Lung (tissue), 12 donors: Measurements from ENCODE around the gene CYRIA. TPM values are rescaled to one million over a fixed set of nuclear protein-coding genes. Genes with fewer than 3 reads are reported as not detected.

Source experiments
- ATAC-seq: fragments of 200-7000 bp; cut with Tn5 transposase; one replicate; pipeline ENCODE4 v1.9.1; 2020; ENCODE audit warnings: moderate number of reproducible peaks; ENCODE audit not compliant: insufficient read depth, low FRiP score
- DNase-seq, 3 donors: peaks; one replicate each; pipeline ENCODE4 v3.0.0-alpha.2; 2013 to 2017
- H3K27ac ChIP-seq, 2 donors: one replicate each; pipeline ENCODE4 v1.5.1; 2013; ENCODE audit warnings: mild to moderate bottlenecking in 2 of 2, moderate library complexity in 2 of 2, control low read depth in 1 of 2, inconsistent platforms in 1 of 2, low read depth in 1 of 2, low read length in 1 of 2
- H3K27me3 ChIP-seq, 3 donors: one replicate each; pipeline ENCODE4 v1.5.1; 2013; ENCODE audit warnings: low read length in 2 of 3; ENCODE audit not compliant: control insufficient read depth in 3 of 3, insufficient read depth in 3 of 3
- H3K36me3 ChIP-seq, 4 donors: one replicate each; pipeline ENCODE4 v1.5.1; 2013; ENCODE audit warnings: low read length in 4 of 4, mild to moderate bottlenecking in 1 of 4, moderate library complexity in 1 of 4; ENCODE audit not compliant: control insufficient read depth in 4 of 4, insufficient read depth in 4 of 4
- H3K4me1 ChIP-seq, 5 donors: one replicate each; pipeline ENCODE4 v1.5.1; 2013; ENCODE audit warnings: low read length in 5 of 5, mild to moderate bottlenecking in 2 of 5, moderate library complexity in 1 of 5; ENCODE audit not compliant: control insufficient read depth in 5 of 5, insufficient read depth in 5 of 5
- H3K4me3 ChIP-seq: one replicate; pipeline ENCODE4 v1.5.1; 2013; ENCODE audit warnings: mild to moderate bottlenecking, control low read depth, moderate library complexity
- H3K9ac ChIP-seq, 2 donors: one replicate each; pipeline ENCODE4 v1.5.1; 2013; ENCODE audit warnings: low read length in 2 of 2, control low read depth in 1 of 2; ENCODE audit not compliant: insufficient read depth in 1 of 2
- H3K9me3 ChIP-seq, 4 donors: one replicate each; pipeline ENCODE4 v1.5.1; 2013; ENCODE audit warnings: low read length in 3 of 4, mild to moderate bottlenecking in 1 of 4, moderate library complexity in 1 of 4; ENCODE audit not compliant: control insufficient read depth in 4 of 4, insufficient read depth in 3 of 4
- WGBS, 2 donors: extraction: QIAGEN DNeasy Blood & Tissue Kit; methylation state at CpG; one replicate each; pipeline ENCODE4 v1.1.7; 2013; 5-methylcytosine and 5-hydroxymethylcytosine counted together
- polyA plus RNA-seq, 2 donors: library from polyadenylated mRNA; stranded (reverse); fragments of 200-250 nt; gene quantifications; one replicate each; pipeline ENCODE4 v1.2.1, GENCODE V29; 2013
- total RNA-seq, 2 donors: library from RNA; depleted of rRNA in 1 of 2; stranded (reverse); fragments of >200 nt in 1 of 2; gene quantifications; one replicate each; pipeline ENCODE4 v1.2.1, GENCODE V29; 2014 to 2021
- TF ChIP-seq, protein P1 (sequence below): IDR thresholded peaks from 2 replicates; pipeline ENCODE4 v1.5.1; 2012; ENCODE audit warnings: mild to moderate bottlenecking; ENCODE audit errors: control extremely low read depth, extremely low read depth
- donor health status: control.
- donor health status: control.
- donor health status: Bipolar disorder and iron deficiency.
- donor health status: healthy.
- donor health status: DM: yes; HTN: yes; CAD: no.

CYRIA gene
- total and polyA plus RNA-seq, 4 donors = 4.3 to 23.6 (median 16.6) TPM

DNA sequence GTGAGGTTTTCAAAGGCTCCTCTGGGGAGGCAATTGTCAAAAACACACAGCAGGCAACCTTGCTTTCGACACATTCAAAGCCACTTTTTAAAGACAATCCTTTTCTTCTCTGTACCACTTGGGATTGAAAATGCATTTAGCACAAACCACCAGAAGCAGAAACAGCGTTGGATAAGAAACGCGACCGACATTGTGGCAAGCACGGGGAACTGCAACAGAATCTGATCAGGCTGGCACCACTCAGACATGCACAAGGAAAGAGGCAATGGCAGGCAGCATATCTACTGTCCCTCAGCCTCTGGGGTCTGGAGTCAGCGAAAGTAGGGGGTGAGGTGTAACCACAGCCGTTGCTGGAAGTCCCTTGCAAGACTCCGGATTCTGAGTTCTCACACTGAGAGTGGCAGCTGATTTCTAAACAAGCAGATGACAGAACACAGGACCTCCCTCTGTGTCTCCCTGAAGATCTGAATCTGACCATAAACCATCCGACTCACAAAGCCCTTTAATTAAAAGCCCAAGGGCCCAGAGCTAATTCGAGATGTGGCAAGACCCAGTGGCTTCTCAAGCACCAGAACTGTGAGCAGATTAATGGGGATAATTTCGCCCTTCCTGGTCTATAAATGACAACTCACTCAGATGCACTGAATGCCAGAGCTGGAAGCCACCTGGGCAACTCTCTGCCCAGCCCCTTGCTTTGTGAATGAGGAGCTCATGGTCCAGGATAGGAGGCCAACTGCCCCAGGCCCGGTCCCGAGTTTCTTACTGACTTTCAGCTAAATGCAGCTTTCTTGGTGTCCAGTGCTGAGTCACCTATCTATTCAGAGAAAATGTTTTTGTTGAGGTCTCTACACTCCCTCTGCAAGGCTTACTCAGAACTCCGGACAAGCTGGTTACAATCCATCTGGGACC, 29.6 kb downstream of the CYRIA start:
- H3K4me1 ChIP-seq = peaks cover 0 to 21% (median 8%) of the 10 kb centered on the region in 5 donors
- no peak overlapping the region for H3K4me3 ChIP-seq
- ATAC-seq (no peak), DNase-seq (no peak)
- peaks cover 0 to 10% (median 0%) of the 10 kb centered on the region in 4 donors for H3K36me3 ChIP-seq
- no peaks in the 10 kb centered on the region for H3K27me3 ChIP-seq
- H3K9me3 ChIP-seq = peaks cover 0 to 3% (median 0%) of the 10 kb centered on the region in 4 donors
- TF ChIP-seq, protein P1, sequence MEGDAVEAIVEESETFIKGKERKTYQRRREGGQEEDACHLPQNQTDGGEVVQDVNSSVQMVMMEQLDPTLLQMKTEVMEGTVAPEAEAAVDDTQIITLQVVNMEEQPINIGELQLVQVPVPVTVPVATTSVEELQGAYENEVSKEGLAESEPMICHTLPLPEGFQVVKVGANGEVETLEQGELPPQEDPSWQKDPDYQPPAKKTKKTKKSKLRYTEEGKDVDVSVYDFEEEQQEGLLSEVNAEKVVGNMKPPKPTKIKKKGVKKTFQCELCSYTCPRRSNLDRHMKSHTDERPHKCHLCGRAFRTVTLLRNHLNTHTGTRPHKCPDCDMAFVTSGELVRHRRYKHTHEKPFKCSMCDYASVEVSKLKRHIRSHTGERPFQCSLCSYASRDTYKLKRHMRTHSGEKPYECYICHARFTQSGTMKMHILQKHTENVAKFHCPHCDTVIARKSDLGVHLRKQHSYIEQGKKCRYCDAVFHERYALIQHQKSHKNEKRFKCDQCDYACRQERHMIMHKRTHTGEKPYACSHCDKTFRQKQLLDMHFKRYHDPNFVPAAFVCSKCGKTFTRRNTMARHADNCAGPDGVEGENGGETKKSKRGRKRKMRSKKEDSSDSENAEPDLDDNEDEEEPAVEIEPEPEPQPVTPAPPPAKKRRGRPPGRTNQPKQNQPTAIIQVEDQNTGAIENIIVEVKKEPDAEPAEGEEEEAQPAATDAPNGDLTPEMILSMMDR = no peak
- WGBS, 2 donors = 54 to 77% methylated on average over 15 of the region's 15 CpGs
- H3K9ac ChIP-seq = no peak overlapping the region
- no peak overlapping the region for H3K27ac ChIP-seq

DNA sequence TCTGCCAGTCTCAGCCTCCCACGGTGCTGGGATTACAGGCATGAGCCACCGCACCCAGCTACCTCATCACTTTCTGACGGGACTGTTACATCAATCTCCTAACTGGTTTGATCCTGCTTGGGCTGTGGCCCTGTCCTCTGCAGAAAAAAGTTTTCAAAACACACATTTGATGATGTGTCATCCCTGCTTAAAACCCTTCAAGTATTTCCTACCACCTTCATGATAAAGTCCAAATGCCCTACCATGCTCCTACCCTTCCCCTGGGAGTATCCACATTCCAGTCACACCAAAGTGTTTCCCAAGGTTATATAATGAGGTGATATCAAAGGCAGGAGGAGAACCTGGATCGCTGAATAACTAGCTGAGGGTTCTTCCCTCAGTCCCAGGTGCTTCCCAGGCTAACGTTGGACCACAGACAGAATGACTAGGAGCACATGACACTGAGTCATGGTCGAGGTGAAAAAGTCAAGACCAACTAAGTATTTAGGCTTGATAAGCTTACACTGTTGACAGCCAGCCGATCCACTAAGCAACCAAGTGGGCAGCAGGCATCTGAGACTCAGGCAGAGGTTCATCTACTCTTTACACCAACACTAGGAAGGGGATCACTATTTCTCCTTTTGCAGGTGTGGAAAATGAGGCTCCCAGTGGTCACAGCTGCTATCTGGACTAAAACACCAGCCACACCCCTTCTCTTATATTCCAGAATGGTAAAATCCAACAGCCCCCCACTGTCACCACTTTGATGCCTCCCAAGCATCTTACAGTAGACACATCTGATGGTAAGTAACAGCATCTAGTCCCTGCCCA, 31.8 kb downstream of the CYRIA start:
- no peak for DNase-seq
- H3K9me3 ChIP-seq = peaks cover 0 to 3% (median 0%) of the 10 kb centered on the region in 4 donors
- peak; percentile 48 for ATAC-seq
- TF ChIP-seq, protein P1 = no peak
- H3K27ac ChIP-seq = no peak overlapping the region
- H3K27me3 ChIP-seq = no peaks in the 10 kb centered on the region
- peaks cover 0 to 10% (median 0%) of the 10 kb centered on the region in 4 donors for H3K36me3 ChIP-seq
- no peak overlapping the region for H3K4me3 ChIP-seq
- H3K9ac ChIP-seq = no peak overlapping the region
- 68 to 90% methylated on average over 7 of the region's 7 CpGs for WGBS, 2 donors
- H3K4me1 ChIP-seq = peaks cover 0 to 18% (median 0%) of the 10 kb centered on the region in 5 donors

DNA sequence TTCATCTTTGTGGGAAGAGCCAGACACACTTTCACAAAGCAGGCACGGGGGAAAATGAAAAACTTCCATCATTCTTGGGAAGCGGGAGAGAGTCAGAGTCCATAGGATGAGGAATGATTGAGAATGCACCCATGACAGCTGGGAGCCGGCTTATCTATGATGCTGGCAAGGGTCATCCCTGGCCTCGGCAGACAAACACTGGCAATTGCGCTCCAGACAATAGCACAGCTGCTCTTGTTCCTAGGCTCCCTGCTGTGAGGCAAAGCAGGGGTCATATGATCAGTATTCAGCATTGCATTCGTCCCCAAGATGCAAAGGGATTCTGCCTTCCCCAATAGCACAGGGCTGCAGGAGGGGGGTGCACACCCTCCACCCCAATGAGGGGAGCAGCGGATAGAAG, 33.0 kb downstream of the CYRIA start:
- Histone ChIP-seq H3K9me3 (peaks cover 0 to 3% (median 0%) of the 10 kb centered on the region in 4 donors), H3K27me3 (no peaks in the 10 kb centered on the region), H3K4me3 (no peak overlapping the region), H3K36me3 (peaks cover 0 to 7% (median 0%) of the 10 kb centered on the region in 4 donors), H3K27ac (no peak overlapping the region), H3K9ac (no peak overlapping the region), H3K4me1 (peaks cover 0 to 24% (median 0%) of the 10 kb centered on the region in 5 donors)
- no peak for DNase-seq
- ATAC-seq = no peak
- TF ChIP-seq, protein P1 = no peak
- WGBS, 2 donors = 82 to 89% methylated on average over 7 of the region's 7 CpGs
